Measurements from ENCODE around the gene CINP. TPM values are rescaled to one million over a fixed set of nuclear protein-coding genes. Genes with fewer than 3 reads are reported as not detected.

Gene CINP
- total and polyA plus RNA-seq, 9 of the 15 experiments (the other 6 are each of a cell fraction or from before 2014, with no cell fraction given): 36.3 to 63.2 (median 43.7) TPM

- TF ChIP-seq HSF4 (CRISPR knock-in tag; IDR thresholded peaks at IDR 0.05; ENCODE audit: borderline replicate concordance): no peak
- peak in 1 of 2 experiments; percentile 38; a peak in 1 of 3 replicates for TF ChIP-seq CBX3 (IDR thresholded peaks at IDR 0.05; ENCODE audit: borderline replicate concordance in 1 of 2, low read length in 2 of 2)
- TF ChIP-seq ARID1B (IDR thresholded peaks at IDR 0.05): peak; percentile 41; the same call in 1 of the 2 replicates
- TF ChIP-seq BCL6 (CRISPR knock-in tag; IDR thresholded peaks at IDR 0.05): no peak
- peak; percentile 30 for TF ChIP-seq TCF3 (CRISPR knock-in tag; IDR thresholded peaks at IDR 0.05)
- no peak for TF ChIP-seq NCOA1 (IDR thresholded peaks at IDR 0.05; ENCODE audit: low read depth)
- TF ChIP-seq ZNF592 (IDR thresholded peaks at IDR 0.05): peak; percentile 77
- peak; percentile 6 for TF ChIP-seq ZFP36 (IDR thresholded peaks at IDR 0.05; ENCODE audit: low read depth, low read length, partially characterized antibody)
- peak; percentile 63 for TF ChIP-seq NFIC (IDR thresholded peaks at IDR 0.05)
- TF ChIP-seq ADNP (tag; IDR thresholded peaks at IDR 0.05): peak; percentile 95
- TF ChIP-seq BACH1 (tag; IDR thresholded peaks at IDR 0.05): no peak
- TF ChIP-seq MED1 (CRISPR knock-in tag; IDR thresholded peaks at IDR 0.05; ENCODE audit: borderline replicate concordance): no peak
- TF ChIP-seq ZNF263 (CRISPR knock-in tag; IDR thresholded peaks at IDR 0.05; ENCODE audit: borderline replicate concordance): peak; percentile 66; the same call in 1 of the 2 replicates
- TF ChIP-seq ILF3 (IDR thresholded peaks at IDR 0.05; ENCODE audit: borderline replicate concordance): no peak
- no peak for TF ChIP-seq CGGBP1 (CRISPR knock-in tag; IDR thresholded peaks at IDR 0.05)
- 0 out of 4 replicates have a peak, but pooled peaks of 1 of the 2 experiments have one; percentile 37 for TF ChIP-seq ZNF639 (CRISPR knock-in tag; conservative IDR thresholded peaks at IDR 0.05 in 1 of 2, IDR thresholded peaks at IDR 0.05 in 1 of 2)
- TF ChIP-seq ZEB2 (IDR thresholded peaks at IDR 0.05): 0 out of 2 replicates have a peak, but pooled peaks have one; percentile 35
- no peak for TF ChIP-seq ZNF77 (CRISPR knock-in tag; IDR thresholded peaks at IDR 0.05)
- no peak for TF ChIP-seq E2F1 (CRISPR knock-in tag; IDR thresholded peaks at IDR 0.05)
- TF ChIP-seq MTA3 (IDR thresholded peaks at IDR 0.05; ENCODE audit: borderline replicate concordance): no peak
- no peak for TF ChIP-seq NFXL1 (CRISPR knock-in tag; IDR thresholded peaks at IDR 0.05)
Measured at GRCh38 chr14:102316743-102317563, 45.7 kb downstream of the CINP start (continued).
